Stomach (tissue), 4 donors: ENCODE data around the gene SLC22A4.

Experiments
- POLR2A ChIP-seq, 4 donors: fragments of 450-650 bp; IDR thresholded peaks; one replicate each; pipeline ENCODE4 v1.6.1; 2016; ENCODE audit warnings: antibody characterized with exemption in 4 of 4, control low read depth in 2 of 4, mild to moderate bottlenecking in 1 of 4, moderate library complexity in 1 of 4
- POLR2AphosphoS5 ChIP-seq, 3 donors: sonication (generic); formaldehyde crosslinking; IDR thresholded peaks; one replicate each; pipeline ENCODE4 v1.6.1; 2016; ENCODE audit warnings: antibody characterized with exemption in 3 of 3
- TF ChIP-seq, protein P1 (sequence below), 7 experiments: fragments of 450-650 bp in 4 of 7; fragments of 200-600 bp in 3 of 7; sonication (generic) in 3 of 7; IDR thresholded peaks; one replicate each; pipeline ENCODE4 v1.5.1; 2016 to 2019; ENCODE audit warnings: antibody characterized with exemption in 7 of 7, control low read depth in 2 of 7, mild to moderate bottlenecking in 1 of 7

DNA sequence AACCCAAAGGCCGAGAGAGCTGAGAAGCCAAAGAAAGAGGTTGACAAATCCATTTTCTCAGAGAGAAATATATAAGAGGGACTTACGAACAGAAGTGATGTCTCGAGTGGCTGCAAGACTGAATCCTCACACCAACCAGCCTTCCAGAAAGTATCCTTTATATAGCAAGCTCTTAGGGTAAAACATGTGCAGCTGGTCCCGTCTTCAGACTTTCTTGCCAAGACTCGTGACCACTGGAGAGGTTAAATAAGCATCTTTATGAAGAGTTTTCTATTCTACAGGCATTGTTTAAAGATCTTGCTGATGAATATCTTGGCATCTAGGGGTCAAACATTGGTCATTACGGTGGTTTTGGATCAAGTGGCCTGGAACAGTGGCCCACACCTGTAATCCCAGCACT lies 16.9 kb upstream of the SLC22A4 start:
- no peak for TF ChIP-seq POLR2AphosphoS5 (IDR thresholded peaks at IDR 0.05)
- TF ChIP-seq, protein P1, sequence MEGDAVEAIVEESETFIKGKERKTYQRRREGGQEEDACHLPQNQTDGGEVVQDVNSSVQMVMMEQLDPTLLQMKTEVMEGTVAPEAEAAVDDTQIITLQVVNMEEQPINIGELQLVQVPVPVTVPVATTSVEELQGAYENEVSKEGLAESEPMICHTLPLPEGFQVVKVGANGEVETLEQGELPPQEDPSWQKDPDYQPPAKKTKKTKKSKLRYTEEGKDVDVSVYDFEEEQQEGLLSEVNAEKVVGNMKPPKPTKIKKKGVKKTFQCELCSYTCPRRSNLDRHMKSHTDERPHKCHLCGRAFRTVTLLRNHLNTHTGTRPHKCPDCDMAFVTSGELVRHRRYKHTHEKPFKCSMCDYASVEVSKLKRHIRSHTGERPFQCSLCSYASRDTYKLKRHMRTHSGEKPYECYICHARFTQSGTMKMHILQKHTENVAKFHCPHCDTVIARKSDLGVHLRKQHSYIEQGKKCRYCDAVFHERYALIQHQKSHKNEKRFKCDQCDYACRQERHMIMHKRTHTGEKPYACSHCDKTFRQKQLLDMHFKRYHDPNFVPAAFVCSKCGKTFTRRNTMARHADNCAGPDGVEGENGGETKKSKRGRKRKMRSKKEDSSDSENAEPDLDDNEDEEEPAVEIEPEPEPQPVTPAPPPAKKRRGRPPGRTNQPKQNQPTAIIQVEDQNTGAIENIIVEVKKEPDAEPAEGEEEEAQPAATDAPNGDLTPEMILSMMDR (IDR thresholded peaks at IDR 0.05) = no peak
- no peak for TF ChIP-seq POLR2A (IDR thresholded peaks at IDR 0.05)
